Midbrain (tissue), 1 donor: ENCODE results near the gene MSTN.

ENCODE experiments used
- DNase-seq: peaks from one replicate; lab custom pipeline; 2025; lab: John Stamatoyannopoulos, UW

Gene MSTN

GRCh38 chr2:190062601-190063000 lies at the start of gene MSTN:
MSTN (minus strand) TSS chr2:190062729; CDS start chr2:190062596, 133 bp downstream.
- DNase-seq = no peak

- DNase-seq = no peak
Observed at GRCh38 chr2:190111166-190111565, 48.6 kb upstream of the MSTN start.

GRCh38 chr2:190110699-190111098 lies 48.2 kb upstream of the MSTN start:
- peak; percentile 9 for DNase-seq

- DNase-seq = peak; percentile 31
Observed at GRCh38 chr2:190110131-190110530, 47.6 kb upstream of the MSTN start.

- no peak for DNase-seq
Observed at GRCh38 chr2:190107409-190107808, 44.9 kb upstream of the MSTN start.

- no peak for DNase-seq
Observed at GRCh38 chr2:190106783-190107182, 44.3 kb upstream of the MSTN start.

GRCh38 chr2:190105554-190105953 lies 43.0 kb upstream of the MSTN start:
- no peak for DNase-seq

GRCh38 chr2:190103144-190103543 lies 40.6 kb upstream of the MSTN start:
- no peak for DNase-seq

GRCh38 chr2:190099890-190100697 lies 37.6 kb upstream of the MSTN start:
- DNase-seq = no peak

- no peak for DNase-seq
Observed at GRCh38 chr2:190098851-190099250, 36.3 kb upstream of the MSTN start.

- DNase-seq = no peak
Observed at GRCh38 chr2:190097115-190097514, 34.6 kb upstream of the MSTN start.

- no peak for DNase-seq
Observed at GRCh38 chr2:190094316-190094871, 31.9 kb upstream of the MSTN start.

- DNase-seq = no peak
Observed at GRCh38 chr2:190093793-190094192, 31.3 kb upstream of the MSTN start.

- DNase-seq = no peak
Observed at GRCh38 chr2:190090148-190090547, 27.6 kb upstream of the MSTN start.

- DNase-seq = peak; percentile 87
Observed at GRCh38 chr2:190088917-190089316, 26.4 kb upstream of the MSTN start.

- no peak for DNase-seq
Observed at GRCh38 chr2:190084704-190085103, 22.2 kb upstream of the MSTN start.

GRCh38 chr2:190082118-190082517 lies 19.6 kb upstream of the MSTN start:
- no peak for DNase-seq

- no peak for DNase-seq
Observed at GRCh38 chr2:190080527-190081049, 18.1 kb upstream of the MSTN start.

- DNase-seq = no peak
Observed at GRCh38 chr2:190079160-190079559, 16.6 kb upstream of the MSTN start.

- DNase-seq = no peak
Observed at GRCh38 chr2:190075623-190076022, 13.1 kb upstream of the MSTN start.

GRCh38 chr2:190069936-190070696 lies 7.6 kb upstream of the MSTN start:
- peak; percentile 37 for DNase-seq

GRCh38 chr2:190068764-190069163 lies 6.2 kb upstream of the MSTN start:
- no peak for DNase-seq

- no peak for DNase-seq
Observed at GRCh38 chr2:190065839-190066238, 3.3 kb upstream of the MSTN start.
